ENCODE measurements around the gene DOCK3.
"Not testable (repeated sequence)": the region's sequence is repeated elsewhere in the genome, so short reads cannot be mapped to it uniquely, and the experiment has no call there.

Gene DOCK3

GRCh38 chr3:51099794-51100535 lies 425.2 kb downstream of the DOCK3 start:
- peak; percentile 63 for DNase-seq (ENCODE audit: low read depth, low spot score)

GRCh38 chr3:51100536-51100851 lies 425.8 kb downstream of the DOCK3 start:
- no peak for DNase-seq (ENCODE audit: low read depth, low spot score)

- DNase-seq (ENCODE audit: low read depth, low spot score), result no peak
Observed at GRCh38 chr3:51102396-51102795, 427.7 kb downstream of the DOCK3 start.

GRCh38 chr3:51106242-51106876 lies 431.6 kb downstream of the DOCK3 start:
- no peak for DNase-seq (ENCODE audit: low read depth, low spot score)

- DNase-seq (ENCODE audit: low read depth, low spot score), result no peak
Observed at GRCh38 chr3:51110586-51110985, 435.9 kb downstream of the DOCK3 start.

GRCh38 chr3:51122944-51123343 lies 448.2 kb downstream of the DOCK3 start:
- no peak for DNase-seq (ENCODE audit: low read depth, low spot score)

- no peak for DNase-seq (ENCODE audit: low read depth, low spot score)
Observed at GRCh38 chr3:51123531-51123930, 448.8 kb downstream of the DOCK3 start.

GRCh38 chr3:51131607-51132006 lies 456.9 kb downstream of the DOCK3 start:
- DNase-seq (ENCODE audit: low read depth, low spot score), result not testable (repeated sequence)

- DNase-seq (ENCODE audit: low read depth, low spot score), result no peak
Observed at GRCh38 chr3:51137715-51138114, 463.0 kb downstream of the DOCK3 start.

- DNase-seq (ENCODE audit: low read depth, low spot score), result no peak
Observed at GRCh38 chr3:51139616-51140015, 464.9 kb downstream of the DOCK3 start.

- DNase-seq (ENCODE audit: low read depth, low spot score), result no peak
Observed at GRCh38 chr3:51141573-51141972, 466.8 kb downstream of the DOCK3 start.

- no peak for DNase-seq (ENCODE audit: low read depth, low spot score)
Observed at GRCh38 chr3:51145811-51146585, 471.3 kb downstream of the DOCK3 start.

- no peak for DNase-seq (ENCODE audit: low read depth, low spot score)
Observed at GRCh38 chr3:51146781-51147180, 472.1 kb downstream of the DOCK3 start.

GRCh38 chr3:51156147-51156546 lies 481.4 kb downstream of the DOCK3 start:
- no peak for DNase-seq (ENCODE audit: low read depth, low spot score)

GRCh38 chr3:51163051-51163450 lies 488.3 kb downstream of the DOCK3 start:
- no peak for DNase-seq (ENCODE audit: low read depth, low spot score)

- DNase-seq (ENCODE audit: low read depth, low spot score), result no peak
Observed at GRCh38 chr3:51173518-51174271, 499.0 kb downstream of the DOCK3 start.

- DNase-seq (ENCODE audit: low read depth, low spot score), result no peak
Observed at GRCh38 chr3:51176923-51177322, 502.2 kb downstream of the DOCK3 start.

- not testable (repeated sequence) for DNase-seq (ENCODE audit: low read depth, low spot score)
Observed at GRCh38 chr3:51186446-51186845, 511.7 kb downstream of the DOCK3 start.

- no peak for DNase-seq (ENCODE audit: low read depth, low spot score)
Observed at GRCh38 chr3:51190199-51190598, 515.5 kb downstream of the DOCK3 start.

- no peak for DNase-seq (ENCODE audit: low read depth, low spot score)
Observed at GRCh38 chr3:51190827-51191226, 516.1 kb downstream of the DOCK3 start.

GRCh38 chr3:51191768-51192167 lies 517.0 kb downstream of the DOCK3 start:
- DNase-seq (ENCODE audit: low read depth, low spot score), result no peak

- DNase-seq (ENCODE audit: low read depth, low spot score), result no peak
Observed at GRCh38 chr3:51198477-51198876, 523.8 kb downstream of the DOCK3 start.

Data from ELF-1 (cell line).